Mucosa of descending colon (tissue), 3 donors: Measurements from ENCODE around the gene ABLIM2. TPM values are rescaled to one million over a fixed set of nuclear protein-coding genes. Genes with fewer than 3 reads are reported as not detected.
"Not testable (repeated sequence)": the region's sequence is repeated elsewhere in the genome, so short reads cannot be mapped to it uniquely, and the experiment has no call there.

ENCODE experiments used
- ATAC-seq: fragments of 200-7000 bp; cut with Tn5 transposase; one replicate; pipeline ENCODE4 v1.9.1; 2020; ENCODE audit warnings: mild to moderate bottlenecking, moderate library complexity
- DNase-seq, 3 donors: peaks; one replicate each; pipeline ENCODE4 v3.0.0-alpha.2; 2020
- H3K36me3 ChIP-seq: fragments of 200-600 bp; one replicate; pipeline ENCODE4 v1.8.0; 2021; ENCODE audit warnings: low read depth, mild to moderate bottlenecking
- H3K4me1 ChIP-seq: fragments of 200-600 bp; one replicate; pipeline ENCODE4 v1.8.0; 2021; ENCODE audit warnings: low read depth, mild to moderate bottlenecking
- H3K4me3 ChIP-seq: fragments of 200-600 bp; one replicate; pipeline ENCODE4 v1.8.0; 2021; ENCODE audit warnings: mild to moderate bottlenecking
- H3K9me3 ChIP-seq: fragments of 200-600 bp; one replicate; pipeline ENCODE4 v1.8.0; 2021; ENCODE audit warnings: mild to moderate bottlenecking
- CTCF ChIP-seq: fragments of 200-600 bp; IDR thresholded peaks from one replicate; pipeline ENCODE4 v1.8.0; 2022; ENCODE audit warnings: antibody characterized with exemption, mild to moderate bottlenecking
- intact Hi-C, 2 donors: fragments of 100-400 bp; cut with DNase I in 1 of 2; cut with micrococcal nuclease in 1 of 2; formaldehyde crosslinking; loops; one replicate each; pipeline versions ENCODE4 v1.11.0 to v1.11.1; 2022; cut with DNase I, micrococcal nuclease
- total RNA-seq, 3 donors: library from RNA; stranded (reverse); fragmentation: NEBNext Ultra II Directional in 2 of 3; extraction: Animal tissue kit (Norgen Biotek cat#: 25700) in 2 of 3; gene quantifications; one replicate each; pipeline versions ENCODE4 v1.2.1 to v1.2.4, GENCODE V29; 2021 to 2023
- donor health status: DM: no; HTN: no; CAD: no; lungs with moderate emphysema.
- donor health status: DM: no; HTN: no; CAD: no.
- donor health status: DM: no; HTN: yes; CAD: no.

The ABLIM2 gene
- total RNA-seq, 3 donors from 2014 or later = 15.0 to 15.8 (median 15.5) TPM

- no peak for ATAC-seq
These were observed 213.9 kb downstream of the ABLIM2 start for GRCh38 chr4:7944599-7945220.

GRCh38 chr4:7943688-7944087 is 214.9 kb downstream of the ABLIM2 start:
- ATAC-seq, H3K9me3 ChIP-seq, H3K4me1 ChIP-seq, intact Hi-C loops, H3K4me3 ChIP-seq, DNase-seq, H3K36me3 ChIP-seq: not testable (repeated sequence)

More at GRCh38 chr4:7944599-7945220, 213.9 kb downstream of the ABLIM2 start:
- no peak for TF ChIP-seq CTCF
- DNase-seq = no peak
- no peaks in the 10 kb centered on the region for H3K9me3 ChIP-seq
- no peaks in the 10 kb centered on the region for H3K36me3 ChIP-seq
- intact Hi-C loops = no loop called here
- H3K4me3 ChIP-seq = no peak overlapping the region
- no peaks in the 10 kb centered on the region for H3K4me1 ChIP-seq

- Histone ChIP-seq H3K4me1 (no peaks in the 10 kb centered on the region), H3K4me3 (no peak overlapping the region), H3K9me3 (no peaks in the 10 kb centered on the region), H3K36me3 (no peaks in the 10 kb centered on the region)
- no peak for DNase-seq
- intact Hi-C loops = no loop called here
- ATAC-seq = no peak
- TF ChIP-seq CTCF = no peak
These were observed 215.4 kb downstream of the ABLIM2 start for GRCh38 chr4:7943211-7943610.

GRCh38 chr4:7941965-7942496 is 216.6 kb downstream of the ABLIM2 start:
- Histone ChIP-seq H3K4me3 (no peak overlapping the region), H3K36me3 (no peaks in the 10 kb centered on the region), H3K9me3 (no peaks in the 10 kb centered on the region), H3K4me1 (no peaks in the 10 kb centered on the region)
- DNase-seq (no peak), ATAC-seq (no peak)
- intact Hi-C loops = no loop called here
- no peak for TF ChIP-seq CTCF

GRCh38 chr4:7941111-7941964 is 217.3 kb downstream of the ABLIM2 start:
- Histone ChIP-seq H3K4me3 (no peak overlapping the region), H3K4me1 (no peaks in the 10 kb centered on the region), H3K9me3 (no peaks in the 10 kb centered on the region), H3K36me3 (no peaks in the 10 kb centered on the region)
- intact Hi-C loops = no loop called here
- no peak for TF ChIP-seq CTCF
- DNase-seq = no peak
- no peak for ATAC-seq
